ENCODE measurements around the gene ELFN2.

GRCh38 chr22:37406441-37407235 lies 20.6 kb downstream of the ELFN2 start:
- no peak for TF ChIP-seq CTCF (IDR thresholded peaks at IDR 0.05)
- TF ChIP-seq EZH2 (IDR thresholded peaks at IDR 0.05), result no peak
- TF ChIP-seq EZH2phosphoT487 (IDR thresholded peaks at IDR 0.05), result no peak

Measured in neural progenitor cell (in vitro differentiated cells).